Muscle of leg (tissue), 11 donors: ENCODE measurements around the gene ILRUN. TPM values are rescaled to one million over a fixed set of nuclear protein-coding genes. Genes with fewer than 3 reads are reported as not detected.
"Not testable (repeated sequence)": the region's sequence is repeated elsewhere in the genome, so short reads cannot be mapped to it uniquely, and the experiment has no call there.

Experiments
- DNase-seq: peaks from one replicate; pipeline ENCODE4 v3.0.0; 2013
- H3K27ac ChIP-seq: one replicate; pipeline ENCODE4 v1.5.1; 2013; ENCODE audit warnings: mild to moderate bottlenecking, low read length, control low read depth
- H3K27me3 ChIP-seq: one replicate; pipeline ENCODE4 v1.6.1; 2013; ENCODE audit warnings: low read length; ENCODE audit not compliant: control insufficient read depth, insufficient read depth
- H3K36me3 ChIP-seq: one replicate; pipeline ENCODE4 v1.6.1; 2013; ENCODE audit warnings: low read length; ENCODE audit not compliant: control insufficient read depth, insufficient read depth
- H3K4me1 ChIP-seq: one replicate; pipeline ENCODE4 v1.6.1; 2013; ENCODE audit warnings: low read length; ENCODE audit not compliant: control insufficient read depth, insufficient read depth
- H3K4me3 ChIP-seq: one replicate; pipeline ENCODE4 v1.5.1; 2013; ENCODE audit warnings: low read length, control low read depth
- H3K9me3 ChIP-seq: replicated peaks from 2 replicates; pipeline ENCODE4 v1.6.1; 2013; ENCODE audit warnings: low read depth, low read length; ENCODE audit not compliant: control insufficient read depth
- WGBS: methylation state at CpG from one replicate; pipeline ENCODE4 v1.1.5; 2013; ENCODE audit warnings: missing lambda C conversion rate; ENCODE audit not compliant: insufficient coverage; 5-methylcytosine and 5-hydroxymethylcytosine counted together
- polyA plus RNA-seq, 8 donors: library from polyadenylated mRNA; unstranded; fragments of 120-200 nt; gene quantifications; one replicate each; pipeline versions ENCODE4 v1.2.1 to v1.2.3, GENCODE V29; 2013; ENCODE audit warnings: inconsistent platforms in 1 of 8, low replicate concordance in 1 of 8; ENCODE audit not compliant: insufficient read length in 8 of 8, insufficient read depth in 1 of 8
- total RNA-seq: library from RNA; stranded (reverse); fragments of 120-200 nt; gene quantifications from one replicate; pipeline ENCODE4 v1.2.4, GENCODE V29; 2013

ILRUN gene
- total and polyA plus RNA-seq, 9 donors = 46.9 to 92.3 (median 73.5) TPM

GRCh38 chr6:34729631-34730470, 33.3 kb upstream of the ILRUN start:
- Histone ChIP-seq H3K4me3 (no peak overlapping the region), H3K36me3 (no peaks in the 10 kb centered on the region), H3K27ac (peak overlapping the region; percentile 57), H3K27me3 (no peaks in the 10 kb centered on the region), H3K4me1 (peaks cover 20% of the 10 kb centered on the region), H3K9me3 (peaks cover 3% of the 10 kb centered on the region)
- peak; percentile 83 for DNase-seq
- 33% methylated on average over 1 of the region's 4 CpGs for WGBS

GRCh38 chr6:34726055-34726454, 29.5 kb upstream of the ILRUN start:
- WGBS = no CpG with 5 or more reads among the region's 1 CpG
- DNase-seq = no peak
- no peak overlapping the region for H3K27ac ChIP-seq
- no peaks in the 10 kb centered on the region for H3K27me3 ChIP-seq
- no peak overlapping the region for H3K4me3 ChIP-seq
- no peaks in the 10 kb centered on the region for H3K36me3 ChIP-seq
- peaks cover 20% of the 10 kb centered on the region for H3K4me1 ChIP-seq
- H3K9me3 ChIP-seq = peaks cover 3% of the 10 kb centered on the region

- Histone ChIP-seq H3K36me3 (no peaks in the 10 kb centered on the region), H3K4me3 (no peak overlapping the region), H3K4me1 (no peaks in the 10 kb centered on the region), H3K9me3 (peaks cover 3% of the 10 kb centered on the region), H3K27me3 (no peaks in the 10 kb centered on the region), H3K27ac (no peak overlapping the region)
- no peak for DNase-seq
- 44% methylated on average over 2 of the region's 2 CpGs for WGBS
These were observed 26.6 kb upstream of the ILRUN start for GRCh38 chr6:34723203-34723602.

DNA sequence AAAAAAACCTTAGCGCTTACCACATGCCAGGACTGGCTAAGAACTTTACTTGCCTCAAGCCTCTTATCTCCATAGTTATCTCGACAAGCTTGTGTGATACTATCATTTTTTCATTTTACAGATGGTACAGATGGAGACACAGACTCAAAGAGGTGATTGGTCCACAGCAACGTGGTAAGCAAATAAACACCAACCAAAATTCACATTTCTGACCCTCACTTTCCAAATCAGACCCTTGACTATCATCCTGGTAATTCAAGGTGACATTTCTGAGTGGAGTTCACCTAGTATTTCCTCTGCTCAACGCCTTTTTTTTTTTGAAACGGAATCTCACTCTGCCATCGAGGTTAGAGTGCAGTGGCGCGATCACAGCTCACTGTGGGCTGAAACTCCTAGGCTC, 25.9 kb upstream of the ILRUN start:
- 75% methylated on average over 6 of the region's 8 CpGs for WGBS
- Histone ChIP-seq H3K4me1 (no peaks in the 10 kb centered on the region), H3K27ac (no peak overlapping the region)

DNA sequence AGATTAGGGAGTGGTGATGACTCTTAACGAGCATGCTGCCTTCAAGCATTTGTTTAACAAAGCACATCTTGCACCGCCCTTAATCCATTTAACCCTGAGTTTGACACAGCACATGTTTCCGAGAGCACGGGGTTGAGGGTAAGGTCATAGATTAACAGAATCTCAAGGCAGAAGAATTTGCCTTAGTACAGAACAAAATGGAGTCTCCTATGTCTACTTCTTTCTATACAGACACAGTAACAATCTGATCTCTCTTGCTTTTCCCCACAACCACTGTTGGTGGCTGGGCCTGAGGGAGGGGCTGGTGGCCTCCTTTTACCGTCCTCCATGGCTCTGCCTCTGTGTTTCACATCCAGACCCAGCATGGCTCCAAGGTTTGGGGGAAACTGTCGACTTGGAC, 23.6 kb upstream of the ILRUN start:
- not testable (repeated sequence) for DNase-seq, H3K27me3 ChIP-seq, H3K9me3 ChIP-seq, H3K4me1 ChIP-seq, H3K4me3 ChIP-seq, H3K27ac ChIP-seq, H3K36me3 ChIP-seq
- 52% methylated on average over 2 of the region's 6 CpGs for WGBS

More for the DNA sequence above, 25.9 kb upstream of the ILRUN start:
- Histone ChIP-seq H3K27me3 (no peaks in the 10 kb centered on the region), H3K36me3 (no peaks in the 10 kb centered on the region), H3K9me3 (peaks cover 3% of the 10 kb centered on the region), H3K4me3 (no peak overlapping the region)
- DNase-seq = no peak

- H3K27ac ChIP-seq, DNase-seq, H3K36me3 ChIP-seq, H3K9me3 ChIP-seq, H3K27me3 ChIP-seq, H3K4me1 ChIP-seq, H3K4me3 ChIP-seq: not testable (repeated sequence)
- no CpG with 5 or more reads among the region's 9 CpGs for WGBS
These were observed 23.1 kb upstream of the ILRUN start for GRCh38 chr6:34719646-34720045.

DNA sequence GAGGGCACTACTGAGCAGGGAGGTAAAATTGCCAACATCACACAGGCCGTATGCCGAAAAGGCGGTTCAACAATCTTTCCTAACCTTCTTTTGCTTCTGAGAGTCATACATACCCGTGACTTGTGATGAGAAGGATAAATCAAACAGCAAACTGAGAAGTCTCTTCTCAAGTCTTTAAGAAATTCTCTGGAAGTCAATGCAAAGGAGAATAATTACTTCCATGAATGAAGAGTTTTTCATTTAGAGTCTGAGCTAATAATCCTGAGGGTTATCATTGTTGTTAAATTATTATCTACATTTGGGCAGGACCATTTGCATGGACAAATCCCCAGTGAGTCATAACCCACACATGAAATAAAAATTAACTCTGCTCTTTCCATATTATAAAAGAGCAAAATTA, 22.4 kb upstream of the ILRUN start:
- H3K27me3 ChIP-seq = no peaks in the 10 kb centered on the region
- H3K4me1 ChIP-seq = no peaks in the 10 kb centered on the region
- H3K4me3 ChIP-seq = no peak overlapping the region
- no peaks in the 10 kb centered on the region for H3K9me3 ChIP-seq
- H3K27ac ChIP-seq = no peak overlapping the region
- no peak for DNase-seq
- H3K36me3 ChIP-seq = no peaks in the 10 kb centered on the region
- no CpG with 5 or more reads among the region's 4 CpGs for WGBS

DNA sequence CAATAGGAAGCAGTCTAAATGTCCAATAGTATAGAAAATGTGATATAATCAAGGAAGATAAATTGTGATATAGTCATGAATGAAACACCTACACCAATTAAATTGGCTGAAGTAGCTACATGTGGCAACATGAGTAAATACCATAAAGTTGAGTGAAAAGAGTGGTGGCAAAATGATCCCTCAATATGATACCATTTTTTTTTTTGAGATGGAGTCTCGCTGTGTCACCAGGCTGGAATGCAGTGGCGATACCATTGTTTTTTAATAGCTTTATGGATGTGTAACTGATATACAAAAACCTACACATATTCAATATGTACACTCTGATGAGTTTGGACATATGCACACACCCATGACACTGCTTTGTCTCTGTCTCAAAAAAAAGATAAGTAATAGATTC, 20.9 kb upstream of the ILRUN start:
- no CpG with 5 or more reads among the region's 2 CpGs for WGBS
- H3K27ac ChIP-seq = no peak overlapping the region

GRCh38 chr6:34714663-34715062, 18.1 kb upstream of the ILRUN start:
- Histone ChIP-seq H3K27ac (no peak overlapping the region), H3K4me3 (no peak overlapping the region), H3K4me1 (peaks cover 7% of the 10 kb centered on the region), H3K27me3 (no peaks in the 10 kb centered on the region), H3K9me3 (no peaks in the 10 kb centered on the region), H3K36me3 (no peaks in the 10 kb centered on the region)
- DNase-seq = no peak
- WGBS = 92% methylated on average over 3 of the region's 4 CpGs

More for the DNA sequence above, 20.9 kb upstream of the ILRUN start:
- H3K27me3 ChIP-seq = no peaks in the 10 kb centered on the region
- no peaks in the 10 kb centered on the region for H3K36me3 ChIP-seq
- DNase-seq = no peak
- no peaks in the 10 kb centered on the region for H3K9me3 ChIP-seq
- H3K4me3 ChIP-seq = no peak overlapping the region
- H3K4me1 ChIP-seq = no peaks in the 10 kb centered on the region

GRCh38 chr6:34712881-34713280, 16.3 kb upstream of the ILRUN start:
- H3K36me3 ChIP-seq, H3K27ac ChIP-seq, H3K9me3 ChIP-seq, H3K4me3 ChIP-seq, DNase-seq, H3K27me3 ChIP-seq: not testable (repeated sequence)
- H3K4me1 ChIP-seq = peaks cover 10% of the 10 kb centered on the region
- WGBS = no CpG with 5 or more reads among the region's 7 CpGs
